Neural crest cell (in vitro differentiated cells): ENCODE measurements around the gene ACBD6. TPM values are rescaled to one million over a fixed set of nuclear protein-coding genes. Genes with fewer than 3 reads are reported as not detected.

Experiments used
- DNase-seq: peaks from one replicate; pipeline ENCODE4 v3.0.0; 2021; ENCODE audit warnings: low read depth, mixed read lengths, low spot score
- H3K27ac Mint-ChIP-seq: one replicate; pipeline ENCODE4 v1.8.0; 2021; ENCODE audit warnings: mild to moderate bottlenecking, mixed read lengths; ENCODE audit not compliant: unreplicated experiment
- H3K27me3 Mint-ChIP-seq: 2 replicates; pipeline ENCODE4 v1.8.0; 2021; ENCODE audit warnings: low read depth, mild to moderate bottlenecking, mixed read lengths
- H3K36me3 Mint-ChIP-seq: 2 replicates; pipeline ENCODE4 v1.8.0; 2021; ENCODE audit warnings: low read depth, mild to moderate bottlenecking, mixed read lengths
- H3K4me1 Mint-ChIP-seq: 2 replicates; pipeline ENCODE4 v1.8.0; 2021; ENCODE audit warnings: mixed read lengths
- H3K4me3 Mint-ChIP-seq: one replicate; pipeline ENCODE4 v1.8.0; 2021; ENCODE audit warnings: mild to moderate bottlenecking, mixed read lengths
- H3K9me3 Mint-ChIP-seq: 2 replicates; pipeline ENCODE4 v1.8.0; 2021; ENCODE audit warnings: mixed read lengths
- total RNA-seq: library from RNA; stranded (reverse); gene quantifications from 2 replicates; pipeline ENCODE4 v1.2.1, GENCODE V29; 2021
- TF ChIP-seq, protein P1 (sequence below): fragments of 200-600 bp; sonication (generic); conservative IDR thresholded peaks from 2 replicates; pipeline ENCODE4 v1.5.0; 2021; ENCODE audit warnings: antibody characterized with exemption, mild to moderate bottlenecking

The ACBD6 gene
- total RNA-seq, 1 donor from 2014 or later = 59.1 TPM

DNA sequence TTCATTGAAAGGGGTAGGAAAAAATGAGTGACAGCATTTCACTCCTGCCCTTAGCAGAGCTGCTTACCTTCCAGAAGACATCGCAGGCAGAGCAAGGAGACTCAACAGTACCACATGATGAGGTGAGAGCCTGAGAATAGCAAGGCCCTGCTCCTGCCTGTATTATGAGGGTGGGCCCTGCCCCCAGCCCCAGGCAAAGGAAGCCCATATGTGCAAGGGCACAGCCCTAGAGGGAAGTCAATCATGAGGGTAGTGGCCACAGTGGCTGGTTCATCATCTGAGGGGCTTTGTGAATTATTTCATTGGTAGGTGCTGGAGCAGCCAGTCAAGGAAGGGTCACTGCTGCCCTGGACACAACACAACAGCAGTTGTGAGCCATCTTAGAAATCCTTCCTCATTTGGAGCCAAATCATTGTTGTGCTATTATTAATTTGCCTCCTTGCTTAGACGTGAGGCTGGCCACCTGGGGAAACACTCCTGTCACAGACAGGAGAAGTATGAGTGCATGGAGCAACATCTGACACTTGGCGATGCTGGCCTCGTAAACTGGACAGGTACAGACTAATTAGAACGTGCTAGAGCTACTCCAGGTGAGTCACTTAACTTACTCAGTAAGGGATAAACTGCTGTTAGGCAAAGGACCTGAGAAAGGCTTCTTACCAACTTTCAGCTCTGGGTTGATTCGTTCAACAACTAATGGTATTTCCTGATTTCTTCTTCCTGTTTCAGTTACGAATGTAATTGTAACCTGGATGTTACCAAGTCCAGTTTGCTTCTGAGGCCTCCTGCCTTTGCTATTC lies 22.7 kb upstream of the ACBD6 start:
- no peak for DNase-seq
- H3K4me1 Mint-ChIP-seq = peaks cover 10% of the 10 kb centered on the region
- H3K36me3 Mint-ChIP-seq = no peaks in the 10 kb centered on the region
- H3K9me3 Mint-ChIP-seq = no peaks in the 10 kb centered on the region
- H3K27me3 Mint-ChIP-seq = no peaks in the 10 kb centered on the region
- H3K4me3 Mint-ChIP-seq = no peak overlapping the region
- no peak overlapping the region for H3K27ac Mint-ChIP-seq
- TF ChIP-seq, protein P1, sequence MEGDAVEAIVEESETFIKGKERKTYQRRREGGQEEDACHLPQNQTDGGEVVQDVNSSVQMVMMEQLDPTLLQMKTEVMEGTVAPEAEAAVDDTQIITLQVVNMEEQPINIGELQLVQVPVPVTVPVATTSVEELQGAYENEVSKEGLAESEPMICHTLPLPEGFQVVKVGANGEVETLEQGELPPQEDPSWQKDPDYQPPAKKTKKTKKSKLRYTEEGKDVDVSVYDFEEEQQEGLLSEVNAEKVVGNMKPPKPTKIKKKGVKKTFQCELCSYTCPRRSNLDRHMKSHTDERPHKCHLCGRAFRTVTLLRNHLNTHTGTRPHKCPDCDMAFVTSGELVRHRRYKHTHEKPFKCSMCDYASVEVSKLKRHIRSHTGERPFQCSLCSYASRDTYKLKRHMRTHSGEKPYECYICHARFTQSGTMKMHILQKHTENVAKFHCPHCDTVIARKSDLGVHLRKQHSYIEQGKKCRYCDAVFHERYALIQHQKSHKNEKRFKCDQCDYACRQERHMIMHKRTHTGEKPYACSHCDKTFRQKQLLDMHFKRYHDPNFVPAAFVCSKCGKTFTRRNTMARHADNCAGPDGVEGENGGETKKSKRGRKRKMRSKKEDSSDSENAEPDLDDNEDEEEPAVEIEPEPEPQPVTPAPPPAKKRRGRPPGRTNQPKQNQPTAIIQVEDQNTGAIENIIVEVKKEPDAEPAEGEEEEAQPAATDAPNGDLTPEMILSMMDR = no peak

DNA sequence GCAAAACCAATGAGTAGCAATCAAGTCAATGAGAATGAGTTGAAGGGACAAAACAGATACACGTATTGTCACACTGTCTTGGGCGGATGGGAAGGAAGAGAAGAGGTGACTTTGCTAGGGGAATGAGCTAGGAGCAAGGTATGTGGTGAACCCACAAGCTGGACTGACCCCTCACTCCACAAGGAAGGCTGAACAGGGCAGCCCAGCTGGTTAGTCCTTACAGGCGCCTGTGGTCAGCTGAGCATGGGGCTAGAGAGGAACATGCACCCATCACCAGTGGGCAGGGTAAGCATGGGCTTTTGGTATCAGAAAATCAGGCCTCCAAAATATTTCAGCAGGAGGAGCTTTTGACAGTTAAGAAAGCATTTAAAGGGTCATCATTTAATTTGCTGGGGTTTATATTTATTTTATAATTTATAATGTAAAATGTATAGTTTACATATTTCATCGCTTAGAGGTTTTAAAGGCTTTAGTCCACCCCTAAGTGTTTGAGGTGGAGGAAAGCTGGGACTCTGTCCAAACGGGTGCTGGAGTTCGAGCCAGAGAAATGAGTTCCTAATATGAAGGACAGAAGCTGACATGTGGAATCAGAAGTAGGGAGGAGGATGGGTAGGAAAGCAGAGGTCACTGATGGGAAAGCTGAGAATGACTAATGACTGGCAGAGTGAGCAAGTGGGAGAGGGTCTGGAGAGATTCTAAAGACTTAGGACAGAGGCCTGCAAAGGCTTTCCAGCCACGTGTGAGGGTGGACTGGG lies 22.0 kb upstream of the ACBD6 start:
- H3K4me3 Mint-ChIP-seq = no peak overlapping the region
- H3K36me3 Mint-ChIP-seq = no peaks in the 10 kb centered on the region
- H3K27ac Mint-ChIP-seq = no peak overlapping the region
- no peaks in the 10 kb centered on the region for H3K27me3 Mint-ChIP-seq
- H3K9me3 Mint-ChIP-seq = no peaks in the 10 kb centered on the region
- H3K4me1 Mint-ChIP-seq = peaks cover 10% of the 10 kb centered on the region
- no peak for DNase-seq
- TF ChIP-seq, protein P1 = no peak

GRCh38 chr1:180522213-180522515 lies 19.8 kb upstream of the ACBD6 start:
- no peak overlapping the region for H3K4me3 Mint-ChIP-seq
- H3K4me1 Mint-ChIP-seq = peaks cover 4% of the 10 kb centered on the region
- no peaks in the 10 kb centered on the region for H3K9me3 Mint-ChIP-seq
- TF ChIP-seq, protein P1 = no peak
- H3K27me3 Mint-ChIP-seq = no peaks in the 10 kb centered on the region
- no peaks in the 10 kb centered on the region for H3K36me3 Mint-ChIP-seq
- no peak for DNase-seq
- no peak overlapping the region for H3K27ac Mint-ChIP-seq

DNA sequence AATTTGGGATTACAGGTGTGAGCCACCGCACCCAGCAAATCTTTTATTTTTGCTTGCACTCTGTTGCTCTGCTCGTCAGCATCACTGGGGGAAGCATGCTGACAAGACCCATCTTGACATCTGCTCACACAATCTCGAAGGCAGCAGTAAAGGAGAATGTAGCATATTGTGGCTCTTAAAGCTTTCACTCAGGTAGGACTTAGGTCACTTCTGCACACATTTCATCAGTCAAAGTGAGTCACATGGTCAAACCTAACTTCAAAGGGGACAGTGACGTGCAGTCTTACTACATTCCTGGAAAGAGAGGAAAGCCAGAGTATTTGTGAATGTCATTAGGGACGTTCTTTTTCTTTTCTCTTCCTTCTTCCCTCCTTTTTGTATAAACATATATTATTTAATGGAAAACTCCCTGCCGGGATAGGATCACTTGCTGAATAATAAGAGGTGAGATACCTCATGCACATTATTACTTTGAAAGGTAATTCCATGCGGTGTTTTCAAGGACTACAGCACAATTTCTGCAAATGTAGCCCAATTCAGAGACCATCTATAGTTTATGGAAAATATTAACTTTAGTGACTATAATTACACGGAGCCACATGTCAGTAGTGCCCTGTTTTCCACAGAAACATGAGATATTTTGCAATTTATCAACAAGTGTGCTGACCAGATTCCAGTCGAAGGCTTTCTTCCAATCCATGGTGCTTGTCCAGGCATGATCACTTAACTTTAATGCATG lies 19.3 kb upstream of the ACBD6 start:
- no peaks in the 10 kb centered on the region for H3K27me3 Mint-ChIP-seq
- no peak overlapping the region for H3K4me3 Mint-ChIP-seq
- no peak for DNase-seq
- H3K4me1 Mint-ChIP-seq = no peaks in the 10 kb centered on the region
- no peaks in the 10 kb centered on the region for H3K36me3 Mint-ChIP-seq
- TF ChIP-seq, protein P1 = no peak
- H3K9me3 Mint-ChIP-seq = no peaks in the 10 kb centered on the region
- no peak overlapping the region for H3K27ac Mint-ChIP-seq

DNA sequence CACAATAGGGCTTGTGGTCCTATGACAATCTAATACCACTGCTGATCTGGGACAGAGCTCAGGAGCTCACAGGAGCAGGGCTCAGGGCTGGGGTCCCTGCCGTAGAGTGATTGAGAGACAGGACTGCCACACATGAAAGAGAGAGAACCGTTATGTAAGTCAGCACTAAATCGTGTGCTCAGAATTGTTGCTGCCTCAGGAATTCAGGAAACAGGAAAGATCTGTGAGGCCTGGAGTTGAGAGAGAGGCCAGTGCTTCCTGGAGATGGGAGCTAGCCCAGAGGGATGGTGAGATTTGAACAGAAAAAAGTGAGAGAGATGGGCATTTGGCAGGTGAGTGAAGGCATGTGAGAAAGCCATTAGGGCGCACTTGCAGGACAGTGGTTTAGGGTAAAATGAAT lies 17.5 kb upstream of the ACBD6 start:
- Mint-ChIP-seq H3K27me3 (no peaks in the 10 kb centered on the region), H3K36me3 (no peaks in the 10 kb centered on the region), H3K9me3 (no peaks in the 10 kb centered on the region), H3K4me3 (no peak overlapping the region), H3K27ac (no peak overlapping the region), H3K4me1 (peaks cover 6% of the 10 kb centered on the region)
- DNase-seq = no peak
- TF ChIP-seq, protein P1 = no peak
